GM19397 (cell line): ENCODE measurements around the gene CARMIL1.
"Not testable (repeated sequence)": the region's sequence is repeated elsewhere in the genome, so short reads cannot be mapped to it uniquely, and the experiment has no call there.

Experiments
- ATAC-seq: cut with Tn5 transposase; IDR thresholded peaks from one replicate; pipeline ENCODE4 v1.9.1; 2021; ENCODE audit warnings: mild to moderate bottlenecking, moderate library complexity; ENCODE audit not compliant: unreplicated experiment

The CARMIL1 gene

GRCh38 chr6:25548451-25548850 is 269.3 kb downstream of the CARMIL1 start:
- ATAC-seq = no peak

GRCh38 chr6:25550631-25551030 is 271.5 kb downstream of the CARMIL1 start:
- no peak for ATAC-seq

- ATAC-seq = no peak
Measured at GRCh38 chr6:25553502-25553901, 274.3 kb downstream of the CARMIL1 start.

GRCh38 chr6:25555188-25555587 is 276.0 kb downstream of the CARMIL1 start:
- ATAC-seq = no peak

- ATAC-seq = no peak
Measured at GRCh38 chr6:25556516-25556915, 277.3 kb downstream of the CARMIL1 start.

GRCh38 chr6:25558155-25558817 is 279.1 kb downstream of the CARMIL1 start:
- no peak for ATAC-seq

GRCh38 chr6:25560865-25561264 is 281.7 kb downstream of the CARMIL1 start:
- no peak for ATAC-seq

GRCh38 chr6:25564943-25565342 is 285.8 kb downstream of the CARMIL1 start:
- ATAC-seq = no peak

GRCh38 chr6:25570578-25570977 is 291.4 kb downstream of the CARMIL1 start:
- no peak for ATAC-seq

- no peak for ATAC-seq
Measured at GRCh38 chr6:25576919-25577318, 297.7 kb downstream of the CARMIL1 start.

GRCh38 chr6:25578538-25578937 is 299.4 kb downstream of the CARMIL1 start:
- ATAC-seq = no peak

- no peak for ATAC-seq
Measured at GRCh38 chr6:25579391-25579883, 300.3 kb downstream of the CARMIL1 start.

- no peak for ATAC-seq
Measured at GRCh38 chr6:25579902-25580495, 300.8 kb downstream of the CARMIL1 start.

- ATAC-seq = no peak
Measured at GRCh38 chr6:25582101-25582500, 302.9 kb downstream of the CARMIL1 start.

- ATAC-seq = no peak
Measured at GRCh38 chr6:25583099-25583498, 303.9 kb downstream of the CARMIL1 start.

- no peak for ATAC-seq
Measured at GRCh38 chr6:25583906-25584305, 304.7 kb downstream of the CARMIL1 start.

- ATAC-seq = no peak
Measured at GRCh38 chr6:25585225-25585624, 306.1 kb downstream of the CARMIL1 start.

- ATAC-seq = not testable (repeated sequence)
Measured at GRCh38 chr6:25586119-25586518, 306.9 kb downstream of the CARMIL1 start.

GRCh38 chr6:25586927-25587326 is 307.8 kb downstream of the CARMIL1 start:
- ATAC-seq = no peak

- no peak for ATAC-seq
Measured at GRCh38 chr6:25590986-25591385, 311.8 kb downstream of the CARMIL1 start.

- ATAC-seq = no peak
Measured at GRCh38 chr6:25596928-25597818, 318.0 kb downstream of the CARMIL1 start.
